A549 (cell line): ENCODE results near the gene NLRP14. TPM values are rescaled to one million over a fixed set of nuclear protein-coding genes. Genes with fewer than 3 reads are reported as not detected.

Experiments used
- ATAC-seq, 2 experiments: fragments of 200-7000 bp in 1 of 2; fragments of >200 bp in 1 of 2; cut with Nextera tagmentation in 1 of 2; cut with Tn5 transposase in 1 of 2; 3 replicates each; pipeline versions ENCODE4 v1.8.0 to v1.9.1; 2018 to 2020; ENCODE audit warnings: mild to moderate bottlenecking in 1 of 2, moderate library complexity in 1 of 2
- CTCF ChIA-PET: fragments of 300-600 bp; sonication (Branson Sonifier 250); formaldehyde crosslinking; extraction: SDS; loops from one replicate; lab custom pipeline; 2021; ENCODE audit warnings: antibody characterized with exemption, inconsistent platforms; lab: Yijun Ruan, JAX
- POLR2A ChIA-PET: fragments of 350-600 bp; formaldehyde crosslinking; extraction: SDS; loops from one replicate; lab custom pipeline; 2021; ENCODE audit warnings: antibody characterized with exemption, inconsistent platforms; lab: Yijun Ruan, JAX
- DNase-seq, 2 experiments: peaks; one replicate each; pipeline versions ENCODE4 v3.0.0 to v3.0.0-alpha.2; 2011 to 2016; ENCODE audit warnings: low read depth in 1 of 2, low spot score in 1 of 2
- FAIRE-seq: peaks from 2 replicates; lab custom pipeline; 2011; peaks lifted over from hg19 to GRCh38; lab: Jason Lieb, UNC
- H3K27ac ChIP-seq, 2 experiments: fragments of >200 bp; sonication (Bioruptor Twin); formaldehyde crosslinking; 3 replicates each; pipeline ENCODE4 v1.5.1; 2016 to 2017
- H3K4me1 ChIP-seq: fragments of >200 bp; sonication (Bioruptor Twin); formaldehyde crosslinking; 3 replicates; pipeline ENCODE4 v1.6.1; 2016
- H3K4me2 ChIP-seq: fragments of >200 bp; sonication (Bioruptor Twin); formaldehyde crosslinking; 3 replicates; pipeline ENCODE4 v1.6.1; 2016
- H3K4me3 ChIP-seq: fragments of >200 bp; sonication (Bioruptor Twin); formaldehyde crosslinking; 3 replicates; pipeline ENCODE4 v1.5.1; 2016
- H3K9me3 ChIP-seq: fragments of >200 bp; sonication (Bioruptor Twin); formaldehyde crosslinking; 3 replicates; pipeline ENCODE4 v1.6.1; 2016
- BCL3 ChIP-seq: fragments of >200 bp; sonication (Bioruptor Twin); formaldehyde crosslinking; IDR thresholded peaks from 3 replicates; pipeline ENCODE4 v1.6.1; 2016
- BHLHE40 ChIP-seq: IDR thresholded peaks from 2 replicates; pipeline ENCODE4 v1.6.1; 2012; ENCODE audit warnings: low read depth, low read length, inconsistent platforms
- EHF ChIP-seq: fragments of 250-450 bp; sonication (Bioruptor Pico); IDR thresholded peaks from 2 replicates; pipeline ENCODE4 v1.5.0; 2020; ENCODE audit warnings: mild to moderate bottlenecking
- ELK1 ChIP-seq: fragments of 150-350 bp; IDR thresholded peaks from 2 replicates; pipeline ENCODE4 v1.6.1; 2014; ENCODE audit warnings: low read depth, mild to moderate bottlenecking, low read length
- EP300 ChIP-seq, 2 experiments: fragments of >200 bp; sonication (Bioruptor Twin); formaldehyde crosslinking; IDR thresholded peaks; 2 replicates in 1 of 2; 3 replicates in 1 of 2; pipeline ENCODE4 v1.6.1; 2016 to 2017
- ESRRA ChIP-seq: fragments of 150-350 bp; IDR thresholded peaks from 2 replicates; pipeline ENCODE4 v1.6.1; 2014; ENCODE audit warnings: mild to moderate bottlenecking, low read length, borderline replicate concordance
- FOSL2 ChIP-seq, 2 experiments: fragments of 450-650 bp in 1 of 2; fragments of >200 bp in 1 of 2; sonication (Bioruptor Twin) in 1 of 2; formaldehyde crosslinking; IDR thresholded peaks; 2 replicates each; pipeline versions ENCODE4 v1.5.0 to v1.6.1; 2016 to 2020; ENCODE audit warnings: mild to moderate bottlenecking in 1 of 2, moderate library complexity in 1 of 2
- FOXS1 ChIP-seq: fragments of 250-450 bp; sonication (Bioruptor Pico); IDR thresholded peaks from 2 replicates; pipeline ENCODE4 v1.5.0; 2020; ENCODE audit warnings: mild to moderate bottlenecking, moderate library complexity
- HOXA7 ChIP-seq: fragments of 250-450 bp; sonication (Bioruptor Pico); IDR thresholded peaks from 2 replicates; pipeline ENCODE4 v1.5.0; 2020; ENCODE audit warnings: mild to moderate bottlenecking, moderate library complexity
- HOXB5 ChIP-seq: fragments of 250-450 bp; sonication (Bioruptor Pico); IDR thresholded peaks from 2 replicates; pipeline ENCODE4 v1.5.0; 2020; ENCODE audit warnings: mild to moderate bottlenecking, moderate library complexity
- JUNB ChIP-seq: fragments of >200 bp; sonication (Bioruptor Twin); formaldehyde crosslinking; IDR thresholded peaks from 2 replicates; pipeline ENCODE4 v1.6.1; 2016
- MAX ChIP-seq: IDR thresholded peaks from 2 replicates; pipeline ENCODE4 v1.6.1; 2012
- MYC ChIP-seq: IDR thresholded peaks from 2 replicates; pipeline ENCODE4 v1.6.1; 2012; ENCODE audit warnings: mild to moderate bottlenecking, inconsistent platforms, low read length, improper control_type of control experiment, borderline replicate concordance
- NFE2L2 ChIP-seq: fragments of 150-350 bp; conservative IDR thresholded peaks from 2 replicates; pipeline ENCODE4 v1.6.1; 2014; ENCODE audit warnings: low read length
- NR3C1 ChIP-seq: fragments of >200 bp; sonication (Bioruptor Twin); formaldehyde crosslinking; IDR thresholded peaks from 3 replicates; pipeline ENCODE4 v1.6.1; 2017
- PBX3 ChIP-seq: IDR thresholded peaks from 2 replicates; pipeline ENCODE4 v1.6.1; 2012
- PHF8 ChIP-seq: fragments of 200-600 bp; sonication (generic); IDR thresholded peaks from 2 replicates; pipeline ENCODE4 v1.6.1; 2016; ENCODE audit warnings: low read depth, mild to moderate bottlenecking, antibody characterized with exemption, moderate library complexity, borderline replicate concordance
- POLR2A ChIP-seq: IDR thresholded peaks from 2 replicates; pipeline ENCODE4 v1.6.1; 2012; ENCODE audit warnings: mild to moderate bottlenecking, low read length
- RAD21 ChIP-seq, 2 experiments: fragments of >200 bp in 1 of 2; sonication (Bioruptor Twin) in 1 of 2; formaldehyde crosslinking in 1 of 2; IDR thresholded peaks in 1 of 2; conservative IDR thresholded peaks in 1 of 2; 2 replicates in 1 of 2; 3 replicates in 1 of 2; pipeline ENCODE4 v1.6.1; 2012 to 2018; ENCODE audit warnings: inconsistent platforms in 1 of 2
- RARB ChIP-seq: fragments of 250-450 bp; sonication (Bioruptor Pico); IDR thresholded peaks from 2 replicates; pipeline ENCODE4 v1.8.0; 2021; ENCODE audit warnings: mild to moderate bottlenecking, moderate library complexity
- RFX5 ChIP-seq: fragments of 450-650 bp; IDR thresholded peaks from 2 replicates; pipeline ENCODE4 v1.7.1; 2014; ENCODE audit warnings: antibody characterized with exemption, mild to moderate bottlenecking, moderate library complexity
- SREBF2 ChIP-seq: fragments of 450-650 bp; IDR thresholded peaks from 2 replicates; pipeline ENCODE4 v1.6.1; 2014; ENCODE audit warnings: mild to moderate bottlenecking, moderate library complexity
- TP53 ChIP-seq: fragments of 250-450 bp; sonication (Bioruptor Pico); IDR thresholded peaks from 2 replicates; pipeline ENCODE4 v1.5.0; 2021; ENCODE audit warnings: mild to moderate bottlenecking, moderate library complexity
- WGBS: methylation state at CpG from one replicate; pipeline ENCODE4 v1.1.6; 2017; ENCODE audit errors: missing lambda C conversion rate; 5-methylcytosine and 5-hydroxymethylcytosine counted together
- polyA plus RNA-seq, 4 experiments: library from polyadenylated mRNA; depleted of rRNA in 3 of 4; stranded (reverse); fragments of >200 nt; fragmentation: RNase III in 1 of 4; extraction: RNeasy Plus Mini Kit Qiagen cat#74134 plus additional on column Dnase treatment in 1 of 4; gene quantifications; 2 replicates in 3 of 4; 3 replicates in 1 of 4; pipeline ENCODE4 v1.2.3, GENCODE V29; 2011 to 2017

Gene NLRP14
- polyA plus RNA-seq, 2 of the 4 experiments (the other 2 are of a cell fraction) = 0.04 TPM; not detected in 1

- TF ChIP-seq BCL3 (no peak), MYC (no peak), JUNB (no peak), HOXA7 (CRISPR knock-in tag) (no peak)
These were observed 68.6 kb downstream of the NLRP14 start, which contains the start of gene RBMXL2 (continued) for GRCh38 chr11:7088921-7089320.

- Histone ChIP-seq H3K4me1 (no peaks in the 10 kb centered on the region), H3K9me3 (no peaks in the 10 kb centered on the region), H3K4me2 (no peak overlapping the region), H3K27ac (no peak overlapping the region), H3K4me3 (no peak overlapping the region)
- WGBS = 86% methylated on average over 79 of the region's 111 CpGs
- POLR2A ChIA-PET = no interaction called here
- FAIRE-seq = no peak
- no peak for DNase-seq
- CTCF ChIA-PET = interaction anchor here (1.6 kb wide), 1 partner anchor 9 kb away, joined by 3 read pairs; no protein-coding TSS in a partner anchor
- ATAC-seq = no peak
- no peak for TF ChIP-seq HOXB5
- no peak for TF ChIP-seq ESRRA
- no peak for TF ChIP-seq RFX5
- no peak for TF ChIP-seq PBX3
- TF ChIP-seq EHF (CRISPR knock-in tag) = no peak
- no peak for TF ChIP-seq SREBF2
- TF ChIP-seq BHLHE40 = no peak
- no peak for TF ChIP-seq FOXS1
- TF ChIP-seq EP300 (IDR thresholded peaks at IDR 0.05) = no peak
- TF ChIP-seq POLR2A = no peak
- TF ChIP-seq RAD21 (conservative IDR thresholded peaks at IDR 0.05 in 1 of 2, IDR thresholded peaks at IDR 0.05 in 1 of 2) = no peak
- no peak for TF ChIP-seq NR3C1
- TF ChIP-seq FOSL2 (IDR thresholded peaks at IDR 0.05) = no peak
- TF ChIP-seq FOSL2 (CRISPR knock-in tag; IDR thresholded peaks at IDR 0.05) = no peak
- TF ChIP-seq PHF8 = no peak
- no peak for TF ChIP-seq MAX
- TF ChIP-seq ELK1 = no peak
- no peak for TF ChIP-seq TP53 (CRISPR knock-in tag)
- TF ChIP-seq HOXA7 (CRISPR knock-in tag) = no peak
- TF ChIP-seq NFE2L2 = no peak
- no peak for TF ChIP-seq RARB (CRISPR knock-in tag)
These were observed 69.3 kb downstream of the NLRP14 start for GRCh38 chr11:7089328-7090251.
